H9 (cell line): Measurements from ENCODE around the gene CFAP46. TPM values are rescaled to one million over a fixed set of nuclear protein-coding genes. Genes with fewer than 3 reads are reported as not detected.

ENCODE experiments used
- DNase-seq: peaks from one replicate; pipeline ENCODE4 v3.0.0-alpha.2; 2017
- H2AFZ ChIP-seq: one replicate; pipeline ENCODE4 v1.6.1; 2013; ENCODE audit warnings: mild to moderate bottlenecking, low read length, control low read depth, moderate library complexity
- H2AK5ac ChIP-seq: 2 replicates; pipeline ENCODE4 v1.6.1; 2013; ENCODE audit warnings: low read length, control low read depth, mixed read lengths; ENCODE audit not compliant: insufficient read length
- H2BK120ac ChIP-seq: one replicate; pipeline ENCODE4 v1.6.1; 2013; ENCODE audit warnings: low read depth, mild to moderate bottlenecking, low read length, control low read depth, inconsistent platforms; ENCODE audit not compliant: poor library complexity, severe bottlenecking
- H2BK12ac ChIP-seq: 2 replicates; pipeline ENCODE4 v1.6.1; 2013; ENCODE audit warnings: low read length, control low read depth, mixed read lengths, low read depth; ENCODE audit not compliant: insufficient read length
- H2BK15ac ChIP-seq: 2 replicates; pipeline ENCODE4 v1.6.1; 2013; ENCODE audit warnings: low read depth, low read length, control low read depth
- H2BK20ac ChIP-seq: one replicate; pipeline ENCODE4 v1.6.1; 2013; ENCODE audit warnings: low read depth, mild to moderate bottlenecking, low read length, control low read depth, inconsistent platforms; ENCODE audit not compliant: poor library complexity, severe bottlenecking
- H2BK5ac ChIP-seq: 2 replicates; pipeline ENCODE4 v1.6.1; 2013; ENCODE audit warnings: low read length, control low read depth, mixed read lengths; ENCODE audit not compliant: insufficient read length
- H3K14ac ChIP-seq: 2 replicates; pipeline ENCODE4 v1.6.1; 2013; ENCODE audit warnings: low read length, control low read depth; ENCODE audit not compliant: insufficient read depth
- H3K18ac ChIP-seq: 2 replicates; pipeline ENCODE4 v1.6.1; 2013; ENCODE audit warnings: low read depth, mild to moderate bottlenecking, mixed read lengths, low read length, control low read depth; ENCODE audit not compliant: insufficient read length
- H3K23ac ChIP-seq: 2 replicates; pipeline ENCODE4 v1.6.1; 2013; ENCODE audit warnings: low read length, control low read depth, mixed read lengths, low read depth; ENCODE audit not compliant: insufficient read length
- H3K23me2 ChIP-seq: 2 replicates; pipeline ENCODE4 v1.6.1; 2013; ENCODE audit warnings: low read depth, mild to moderate bottlenecking, mixed read lengths, low read length, control low read depth; ENCODE audit not compliant: insufficient read length, poor library complexity, severe bottlenecking
- H3K27ac ChIP-seq: 2 replicates; pipeline ENCODE4 v1.5.1; 2013; ENCODE audit warnings: low read length, control low read depth, mixed read lengths, low read depth; ENCODE audit not compliant: insufficient read length
- H3K27me3 ChIP-seq: 2 replicates; pipeline ENCODE4 v1.6.1; 2013; ENCODE audit warnings: low read length, control low read depth, inconsistent platforms; ENCODE audit not compliant: insufficient read depth
- H3K4ac ChIP-seq: 2 replicates; pipeline ENCODE4 v1.6.1; 2013; ENCODE audit warnings: low read depth, mild to moderate bottlenecking, control low read depth, inconsistent platforms, low read length, moderate library complexity
- H3K4me1 ChIP-seq: 2 replicates; pipeline ENCODE4 v1.6.1; 2013; ENCODE audit warnings: low read length, control low read depth, inconsistent platforms; ENCODE audit not compliant: insufficient read depth
- H3K4me2 ChIP-seq: 2 replicates; pipeline ENCODE4 v1.6.1; 2013; ENCODE audit warnings: low read length, control low read depth, mixed read lengths; ENCODE audit not compliant: insufficient read length, insufficient read depth
- H3K56ac ChIP-seq: 2 replicates; pipeline ENCODE4 v1.6.1; 2013; ENCODE audit warnings: low read depth, mild to moderate bottlenecking, mixed read lengths, low read length, control low read depth; ENCODE audit not compliant: insufficient read length
- H3K79me1 ChIP-seq: 2 replicates; pipeline ENCODE4 v1.6.1; 2013; ENCODE audit warnings: low read depth, mild to moderate bottlenecking, moderate library complexity, low read length, control low read depth, inconsistent platforms; ENCODE audit not compliant: insufficient read depth, poor library complexity, severe bottlenecking
- H3K79me2 ChIP-seq: 2 replicates; pipeline ENCODE4 v1.6.1; 2013; ENCODE audit warnings: low read length, control low read depth, inconsistent platforms; ENCODE audit not compliant: insufficient read depth
- H3K9ac ChIP-seq: 2 replicates; pipeline ENCODE4 v1.6.1; 2013; ENCODE audit warnings: low read length, control low read depth, mixed read lengths; ENCODE audit not compliant: insufficient read length; ENCODE audit errors: extremely low read depth
- H3K9me3 ChIP-seq: one replicate; pipeline ENCODE4 v1.6.1; 2013; ENCODE audit warnings: low read depth, low read length, inconsistent platforms; ENCODE audit not compliant: control insufficient read depth
- H3T11ph ChIP-seq: one replicate; pipeline ENCODE4 v1.6.1; 2013; ENCODE audit warnings: mild to moderate bottlenecking, low read length, control low read depth, inconsistent platforms
- H4K20me1 ChIP-seq: one replicate; pipeline ENCODE4 v1.6.1; 2013; ENCODE audit not compliant: control insufficient read depth, insufficient read length, insufficient read depth
- H4K5ac ChIP-seq: 2 replicates; pipeline ENCODE4 v1.6.1; 2013; ENCODE audit warnings: low read depth, mild to moderate bottlenecking, mixed read lengths, low read length, control low read depth; ENCODE audit not compliant: insufficient read length
- H4K8ac ChIP-seq: replicated peaks from 2 replicates; pipeline ENCODE4 v1.6.1; 2013; ENCODE audit warnings: low read length, control low read depth, mixed read lengths, low read depth; ENCODE audit not compliant: insufficient read length
- H4K91ac ChIP-seq: 2 replicates; pipeline ENCODE4 v1.6.1; 2013; ENCODE audit warnings: low read depth, mild to moderate bottlenecking, moderate library complexity, mixed read lengths, low read length, control low read depth; ENCODE audit not compliant: insufficient read length
- H3K27ac Mint-ChIP-seq, 3 experiments: 2 replicates in 2 of 3; 3 replicates in 1 of 3; pipeline ENCODE4 v1.8.0; 2020 to 2021; ENCODE audit warnings: mixed read lengths in 3 of 3, mild to moderate bottlenecking in 1 of 3, moderate library complexity in 1 of 3
- H3K27me3 Mint-ChIP-seq: 2 replicates; pipeline ENCODE4 v1.8.0; 2021; ENCODE audit warnings: low read depth, mild to moderate bottlenecking, moderate library complexity, mixed read lengths
- H3K36me3 Mint-ChIP-seq, 3 experiments: 2 replicates in 2 of 3; 3 replicates in 1 of 3; pipeline ENCODE4 v1.8.0; 2020 to 2021; ENCODE audit warnings: low read depth in 3 of 3, mixed read lengths in 3 of 3; ENCODE audit not compliant: insufficient read depth in 1 of 3
- H3K4me1 Mint-ChIP-seq, 2 experiments: 2 replicates each; pipeline ENCODE4 v1.8.0; 2020; ENCODE audit warnings: mixed read lengths in 2 of 2
- H3K4me3 Mint-ChIP-seq, 2 experiments: 2 replicates in 1 of 2; 3 replicates in 1 of 2; pipeline ENCODE4 v1.8.0; 2020 to 2021; ENCODE audit warnings: mild to moderate bottlenecking in 2 of 2, mixed read lengths in 2 of 2, moderate library complexity in 1 of 2
- H3K9me3 Mint-ChIP-seq, 2 experiments: 2 replicates in 1 of 2; 3 replicates in 1 of 2; pipeline ENCODE4 v1.8.0; 2020; ENCODE audit warnings: mild to moderate bottlenecking in 2 of 2, mixed read lengths in 2 of 2, moderate library complexity in 1 of 2
- WGBS: extraction: QIAGEN DNeasy Blood & Tissue Kit; methylation state at CpG from one replicate; pipeline ENCODE4 v1.1.7; 2013; ENCODE audit warnings: missing lambda C conversion rate, low lambda C conversion rate, mixed read lengths; ENCODE audit not compliant: insufficient read length; ENCODE audit errors: extremely low coverage; 5-methylcytosine and 5-hydroxymethylcytosine counted together
- total RNA-seq: library from RNA; stranded (reverse); gene quantifications from 2 replicates; pipeline ENCODE4 v1.2.1, GENCODE V29; 2021
- TF ChIP-seq, protein P1 (sequence below): fragments of 200-600 bp; sonication (generic); conservative IDR thresholded peaks from 3 replicates; pipeline ENCODE4 v1.8.0; 2021; ENCODE audit warnings: antibody characterized with exemption, mild to moderate bottlenecking

The CFAP46 gene
- total RNA-seq, 1 experiment from 2014 or later = 3.1 TPM

DNA sequence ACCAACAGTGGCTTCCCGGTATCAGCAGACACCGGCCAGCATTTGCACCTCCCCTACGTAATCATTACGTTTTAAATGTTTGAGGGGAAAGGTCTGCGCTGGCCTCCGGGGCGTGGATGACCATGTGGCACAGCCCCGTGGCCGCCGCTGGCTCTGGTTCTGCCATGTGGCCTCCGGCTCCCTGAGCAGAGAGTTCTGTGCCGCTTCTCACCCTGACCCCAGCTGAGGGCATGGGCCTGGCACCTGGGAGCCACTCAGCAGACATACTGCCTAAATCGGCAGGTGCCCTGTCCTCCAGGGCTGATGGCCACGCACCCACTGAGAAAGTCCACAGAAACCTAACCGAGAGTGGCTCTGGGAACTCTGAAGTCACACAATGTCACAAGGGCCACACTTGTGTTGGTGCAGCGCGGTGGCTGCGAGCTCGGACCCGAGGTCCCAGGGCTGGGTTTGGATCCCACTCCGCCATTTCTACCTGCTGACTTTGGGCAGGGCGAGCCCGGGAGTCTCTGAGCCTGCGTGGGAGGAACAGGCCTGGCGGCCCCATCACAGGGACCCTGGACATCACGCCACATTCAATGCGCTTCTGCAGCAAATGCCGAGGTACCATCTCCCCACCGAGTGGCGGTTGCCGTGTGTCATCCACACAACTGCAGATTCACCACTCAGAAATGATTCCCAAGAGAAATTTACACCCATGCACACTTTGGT lies 25.3 kb downstream of the CFAP46 start:
- H3K4me1 ChIP-seq = no peaks in the 10 kb centered on the region
- H3K4ac ChIP-seq = no peak overlapping the region
- H3T11ph ChIP-seq = no peak overlapping the region

More for the DNA sequence above, 25.3 kb downstream of the CFAP46 start:
- H3K14ac ChIP-seq = no peak overlapping the region
- no peak overlapping the region for H3K9ac ChIP-seq
- DNase-seq = no peak
- no peaks in the 10 kb centered on the region for H3K79me1 ChIP-seq
- no peak overlapping the region for H3K56ac ChIP-seq
- TF ChIP-seq, protein P1, sequence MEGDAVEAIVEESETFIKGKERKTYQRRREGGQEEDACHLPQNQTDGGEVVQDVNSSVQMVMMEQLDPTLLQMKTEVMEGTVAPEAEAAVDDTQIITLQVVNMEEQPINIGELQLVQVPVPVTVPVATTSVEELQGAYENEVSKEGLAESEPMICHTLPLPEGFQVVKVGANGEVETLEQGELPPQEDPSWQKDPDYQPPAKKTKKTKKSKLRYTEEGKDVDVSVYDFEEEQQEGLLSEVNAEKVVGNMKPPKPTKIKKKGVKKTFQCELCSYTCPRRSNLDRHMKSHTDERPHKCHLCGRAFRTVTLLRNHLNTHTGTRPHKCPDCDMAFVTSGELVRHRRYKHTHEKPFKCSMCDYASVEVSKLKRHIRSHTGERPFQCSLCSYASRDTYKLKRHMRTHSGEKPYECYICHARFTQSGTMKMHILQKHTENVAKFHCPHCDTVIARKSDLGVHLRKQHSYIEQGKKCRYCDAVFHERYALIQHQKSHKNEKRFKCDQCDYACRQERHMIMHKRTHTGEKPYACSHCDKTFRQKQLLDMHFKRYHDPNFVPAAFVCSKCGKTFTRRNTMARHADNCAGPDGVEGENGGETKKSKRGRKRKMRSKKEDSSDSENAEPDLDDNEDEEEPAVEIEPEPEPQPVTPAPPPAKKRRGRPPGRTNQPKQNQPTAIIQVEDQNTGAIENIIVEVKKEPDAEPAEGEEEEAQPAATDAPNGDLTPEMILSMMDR = no peak
- peaks cover 9% of the 10 kb centered on the region for H3K27me3 Mint-ChIP-seq
- H3K27ac ChIP-seq = no peak overlapping the region
- H3K27me3 ChIP-seq = no peaks in the 10 kb centered on the region
- H3K9me3 Mint-ChIP-seq = no peaks in the 10 kb centered on the region
- no peak overlapping the region for H2BK15ac ChIP-seq
- no peak overlapping the region for H4K91ac ChIP-seq
- WGBS = no CpG with 5 or more reads among the region's 31 CpGs
- H3K27ac Mint-ChIP-seq = no peak overlapping the region
- H3K4me2 ChIP-seq = no peak overlapping the region
- no peaks in the 10 kb centered on the region for H4K20me1 ChIP-seq
- H2BK5ac ChIP-seq = no peak overlapping the region
- no peak overlapping the region for H2BK12ac ChIP-seq
- H4K5ac ChIP-seq = no peak overlapping the region
- H2AFZ ChIP-seq = no peak overlapping the region
- H2BK20ac ChIP-seq = no peak overlapping the region
- no peak overlapping the region for H4K8ac ChIP-seq
- no peaks in the 10 kb centered on the region for H3K79me2 ChIP-seq
- no peaks in the 10 kb centered on the region for H3K9me3 ChIP-seq
- no peaks in the 10 kb centered on the region for H3K36me3 Mint-ChIP-seq
- no peak overlapping the region for H2BK120ac ChIP-seq
- no peaks in the 10 kb centered on the region for H3K23me2 ChIP-seq
- H3K18ac ChIP-seq = no peak overlapping the region
- no peak overlapping the region for H3K23ac ChIP-seq
- no peak overlapping the region for H3K4me3 Mint-ChIP-seq
- H3K4me1 Mint-ChIP-seq = peaks cover 0 to 9% of the 10 kb centered on the region in 2 experiments
- H2AK5ac ChIP-seq = no peak overlapping the region
